NB4 (cell line): ENCODE measurements around the gene TLE3.

Source experiments
- DNase-seq: peaks from one replicate; pipeline ENCODE4 v3.0.0; 2010; ENCODE audit warnings: low read depth
- H3K4me3 ChIP-seq: one replicate; pipeline ENCODE4 v1.5.1; 2011; ENCODE audit warnings: mild to moderate bottlenecking, low read depth, low read length, moderate library complexity
- MYC ChIP-seq: IDR thresholded peaks from 2 replicates; pipeline ENCODE4 v1.6.1; 2011; ENCODE audit warnings: low read depth, low read length
- POLR2A ChIP-seq: IDR thresholded peaks from 2 replicates; pipeline ENCODE4 v1.6.1; 2011; ENCODE audit warnings: mild to moderate bottlenecking; ENCODE audit not compliant: insufficient read length; ENCODE audit errors: extremely low read depth
- TF ChIP-seq, protein P1 (sequence below): IDR thresholded peaks from 2 replicates; pipeline ENCODE4 v1.6.1; 2011; ENCODE audit warnings: low read depth, low read length
- TF ChIP-seq, protein P2 (sequence below): IDR thresholded peaks from one replicate; pipeline ENCODE4 v1.5.1; 2012; ENCODE audit warnings: low read depth, low read length

TLE3 gene

DNA sequence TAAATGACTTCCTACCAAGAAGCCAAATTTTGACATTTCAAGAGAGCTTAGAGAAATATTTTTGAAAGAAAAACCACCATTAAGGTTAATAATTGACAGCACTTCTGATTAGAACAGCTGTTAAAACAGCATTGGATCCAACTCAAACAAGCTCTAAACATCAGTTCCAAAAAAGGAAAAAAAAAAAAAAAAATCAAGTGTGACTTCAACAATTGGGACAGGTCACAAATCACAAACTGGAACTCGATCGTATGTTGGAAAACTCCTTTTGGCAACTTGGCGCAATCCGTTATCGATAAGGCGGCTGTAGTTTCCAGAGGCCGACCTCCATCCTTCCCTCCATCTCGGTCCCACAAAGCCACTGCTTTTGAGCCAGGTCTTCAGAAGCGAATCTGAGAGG lies 17.8 kb downstream of the TLE3 start:
- TF ChIP-seq MYC: no peak
- TF ChIP-seq, protein P1, sequence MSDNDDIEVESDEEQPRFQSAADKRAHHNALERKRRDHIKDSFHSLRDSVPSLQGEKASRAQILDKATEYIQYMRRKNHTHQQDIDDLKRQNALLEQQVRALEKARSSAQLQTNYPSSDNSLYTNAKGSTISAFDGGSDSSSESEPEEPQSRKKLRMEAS: no peak
- no peak for TF ChIP-seq POLR2A
- TF ChIP-seq, protein P2, sequence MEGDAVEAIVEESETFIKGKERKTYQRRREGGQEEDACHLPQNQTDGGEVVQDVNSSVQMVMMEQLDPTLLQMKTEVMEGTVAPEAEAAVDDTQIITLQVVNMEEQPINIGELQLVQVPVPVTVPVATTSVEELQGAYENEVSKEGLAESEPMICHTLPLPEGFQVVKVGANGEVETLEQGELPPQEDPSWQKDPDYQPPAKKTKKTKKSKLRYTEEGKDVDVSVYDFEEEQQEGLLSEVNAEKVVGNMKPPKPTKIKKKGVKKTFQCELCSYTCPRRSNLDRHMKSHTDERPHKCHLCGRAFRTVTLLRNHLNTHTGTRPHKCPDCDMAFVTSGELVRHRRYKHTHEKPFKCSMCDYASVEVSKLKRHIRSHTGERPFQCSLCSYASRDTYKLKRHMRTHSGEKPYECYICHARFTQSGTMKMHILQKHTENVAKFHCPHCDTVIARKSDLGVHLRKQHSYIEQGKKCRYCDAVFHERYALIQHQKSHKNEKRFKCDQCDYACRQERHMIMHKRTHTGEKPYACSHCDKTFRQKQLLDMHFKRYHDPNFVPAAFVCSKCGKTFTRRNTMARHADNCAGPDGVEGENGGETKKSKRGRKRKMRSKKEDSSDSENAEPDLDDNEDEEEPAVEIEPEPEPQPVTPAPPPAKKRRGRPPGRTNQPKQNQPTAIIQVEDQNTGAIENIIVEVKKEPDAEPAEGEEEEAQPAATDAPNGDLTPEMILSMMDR: no peak
- no peak for DNase-seq
- H3K4me3 ChIP-seq: no peak overlapping the region

GRCh38 chr15:70078578-70079417 lies 18.9 kb downstream of the TLE3 start:
- TF ChIP-seq POLR2A (no peak), MYC (no peak)
- TF ChIP-seq, protein P1: no peak
- no peak for DNase-seq
- no peak overlapping the region for H3K4me3 ChIP-seq

DNA sequence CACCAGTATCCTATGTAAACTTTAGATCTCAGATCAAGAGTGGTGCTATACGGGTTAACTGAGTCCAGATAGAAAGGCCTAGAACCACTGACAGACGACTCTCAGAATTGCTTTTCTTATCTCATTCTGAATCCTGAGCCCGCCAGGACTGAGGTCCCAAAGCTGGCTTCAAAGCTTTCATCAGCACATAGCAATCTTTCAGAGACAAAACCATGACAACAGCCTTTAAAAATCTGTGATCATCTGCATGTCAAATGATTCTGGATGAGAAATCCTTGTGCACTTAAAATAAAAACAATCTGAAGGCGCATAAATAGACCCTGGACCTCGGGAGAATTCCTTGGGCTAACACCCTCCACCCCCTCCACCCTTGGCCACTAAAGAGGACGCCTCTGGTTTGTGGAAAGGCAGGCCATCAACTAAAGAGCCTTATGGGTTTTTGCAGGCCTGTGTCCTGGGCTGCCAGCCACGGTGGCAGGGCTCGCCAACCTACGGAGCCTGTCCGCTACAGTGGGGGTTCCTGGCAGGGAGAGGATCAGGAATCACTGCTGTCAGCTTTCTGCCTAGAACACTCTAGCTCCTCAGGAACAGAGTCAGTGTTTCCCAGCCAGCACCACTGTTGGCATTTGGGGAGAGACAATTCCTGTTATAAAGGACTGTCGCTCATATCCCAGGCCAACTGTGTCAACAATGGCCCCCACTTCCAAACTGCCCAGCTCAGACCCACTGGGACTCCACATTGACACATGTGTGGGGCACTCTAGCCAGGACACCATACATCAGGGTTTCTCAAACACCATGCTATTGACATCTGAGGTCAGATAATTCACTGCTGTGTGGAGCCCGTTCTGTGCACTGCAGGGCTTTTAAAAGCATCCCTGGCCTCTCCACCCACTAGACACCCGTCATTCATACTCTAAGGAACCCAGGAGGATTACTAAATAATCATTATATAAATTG lies 20.2 kb downstream of the TLE3 start:
- no peak for DNase-seq
- no peak overlapping the region for H3K4me3 ChIP-seq
- TF ChIP-seq POLR2A (no peak), MYC (no peak)
- TF ChIP-seq, protein P2: no peak
- TF ChIP-seq, protein P1: no peak

GRCh38 chr15:70074380-70074779 lies 23.3 kb downstream of the TLE3 start:
- DNase-seq: no peak

GRCh38 chr15:70072479-70072878 lies 25.2 kb downstream of the TLE3 start:
- H3K4me3 ChIP-seq: no peak overlapping the region
- TF ChIP-seq, protein P2: no peak
- TF ChIP-seq MYC (no peak), POLR2A (no peak)
- TF ChIP-seq, protein P1: no peak
- no peak for DNase-seq

More at GRCh38 chr15:70074380-70074779, 23.3 kb downstream of the TLE3 start:
- no peak overlapping the region for H3K4me3 ChIP-seq
- no peak for TF ChIP-seq MYC
- TF ChIP-seq, protein P2: no peak
- TF ChIP-seq, protein P1: no peak
- TF ChIP-seq POLR2A: no peak
